Measurements from ENCODE around the gene SCNN1A.

The SCNN1A gene

DNA sequence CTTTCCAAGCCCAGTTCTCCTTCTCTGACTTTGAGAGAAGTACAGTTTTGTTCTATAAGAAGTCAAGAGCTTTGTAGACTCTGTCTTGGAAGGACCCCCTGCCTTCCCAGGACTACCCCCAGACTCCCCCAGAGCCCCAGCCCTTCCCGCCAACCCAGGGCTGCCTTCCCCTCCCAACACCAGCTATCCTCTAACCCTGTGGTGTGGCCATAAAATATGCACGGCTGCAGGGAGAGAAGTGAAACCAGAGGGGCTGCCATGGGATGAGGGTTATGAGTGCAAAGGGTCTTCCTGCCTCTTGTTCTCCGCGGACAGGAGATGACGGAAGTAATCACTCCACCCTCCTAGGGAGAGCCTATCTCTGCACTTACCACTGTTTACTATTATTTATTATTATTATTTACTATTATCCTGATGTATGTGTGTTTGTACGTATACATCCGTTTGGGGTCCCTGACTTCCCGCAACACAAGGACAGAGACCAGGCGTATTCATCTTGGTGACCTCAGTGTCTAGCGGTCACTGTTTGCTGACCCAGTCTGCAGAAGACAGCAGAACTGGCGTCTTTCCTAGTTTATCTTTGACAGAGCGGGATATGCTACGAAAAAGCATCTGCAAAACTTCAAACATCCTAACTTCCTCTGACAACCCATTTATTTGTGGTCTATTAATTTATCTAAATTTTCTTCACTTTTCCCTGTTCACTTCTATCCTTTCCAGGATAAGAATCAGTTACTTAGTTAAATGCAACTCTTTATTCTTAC, 3.5 kb upstream of the SCNN1A start:
- Histone ChIP-seq H3F3A (ENCODE audit: insufficient read depth) (no peaks in the 10 kb centered on the region), H3K79me2 (ENCODE audit: insufficient read depth, low read length) (no peaks in the 10 kb centered on the region), H3K9ac (ENCODE audit: low read length) (no peak overlapping the region), H3K27ac (ENCODE audit: low read depth, low read length) (no peak overlapping the region), H3K36me3 (ENCODE audit: low read length) (no peaks in the 10 kb centered on the region), H3K4me2 (ENCODE audit: low read depth, low read length, poor library complexity, severe bottlenecking) (no peak overlapping the region), H4K20me1 (ENCODE audit: low read depth, low read length) (no peaks in the 10 kb centered on the region), H3K4me3 (ENCODE audit: insufficient read depth, low read length, poor library complexity, severe bottlenecking) (no peak overlapping the region), H3K9me3 (ENCODE audit: insufficient read depth, low read length) (no peaks in the 10 kb centered on the region), H3K27me3 (ENCODE audit: low read length) (no peaks in the 10 kb centered on the region), H3K9me2 (replicated peaks; ENCODE audit: insufficient read depth, low read length) (no peaks in the 10 kb centered on the region), H2AFZ (ENCODE audit: low read depth, low read length, severe bottlenecking) (no peak overlapping the region)
- TF ChIP-seq, protein P1, sequence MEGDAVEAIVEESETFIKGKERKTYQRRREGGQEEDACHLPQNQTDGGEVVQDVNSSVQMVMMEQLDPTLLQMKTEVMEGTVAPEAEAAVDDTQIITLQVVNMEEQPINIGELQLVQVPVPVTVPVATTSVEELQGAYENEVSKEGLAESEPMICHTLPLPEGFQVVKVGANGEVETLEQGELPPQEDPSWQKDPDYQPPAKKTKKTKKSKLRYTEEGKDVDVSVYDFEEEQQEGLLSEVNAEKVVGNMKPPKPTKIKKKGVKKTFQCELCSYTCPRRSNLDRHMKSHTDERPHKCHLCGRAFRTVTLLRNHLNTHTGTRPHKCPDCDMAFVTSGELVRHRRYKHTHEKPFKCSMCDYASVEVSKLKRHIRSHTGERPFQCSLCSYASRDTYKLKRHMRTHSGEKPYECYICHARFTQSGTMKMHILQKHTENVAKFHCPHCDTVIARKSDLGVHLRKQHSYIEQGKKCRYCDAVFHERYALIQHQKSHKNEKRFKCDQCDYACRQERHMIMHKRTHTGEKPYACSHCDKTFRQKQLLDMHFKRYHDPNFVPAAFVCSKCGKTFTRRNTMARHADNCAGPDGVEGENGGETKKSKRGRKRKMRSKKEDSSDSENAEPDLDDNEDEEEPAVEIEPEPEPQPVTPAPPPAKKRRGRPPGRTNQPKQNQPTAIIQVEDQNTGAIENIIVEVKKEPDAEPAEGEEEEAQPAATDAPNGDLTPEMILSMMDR (IDR thresholded peaks at IDR 0.05; ENCODE audit: insufficient read depth, low read length, poor library complexity, severe bottlenecking): no peak
- TF ChIP-seq EZH2phosphoT487 (conservative IDR thresholded peaks at IDR 0.05; ENCODE audit: low read length): no peak

DNA sequence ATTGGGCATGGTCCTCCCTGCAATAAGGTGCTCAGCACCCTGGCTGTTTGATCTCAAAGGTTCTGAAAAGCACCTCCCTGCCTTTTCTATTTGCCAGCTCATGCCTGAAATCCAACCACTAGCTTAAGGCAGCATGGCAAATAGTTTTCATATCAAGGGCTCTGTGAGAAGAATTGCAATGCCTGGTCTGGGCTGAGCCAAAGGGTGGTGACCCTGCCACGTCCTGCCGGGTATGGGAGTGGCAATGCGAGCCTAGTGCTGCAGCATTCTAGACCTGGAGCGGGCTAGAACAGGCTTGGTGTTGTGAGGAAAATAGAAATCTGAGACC, 2.3 kb upstream of the SCNN1A start:
- Histone ChIP-seq H4K20me1 (ENCODE audit: low read depth, low read length) (no peaks in the 10 kb centered on the region), H3K9me3 (ENCODE audit: insufficient read depth, low read length) (no peaks in the 10 kb centered on the region), H3K9me2 (replicated peaks; ENCODE audit: insufficient read depth, low read length) (no peaks in the 10 kb centered on the region), H3K27ac (ENCODE audit: low read depth, low read length) (no peak overlapping the region), H3K4me3 (ENCODE audit: insufficient read depth, low read length, poor library complexity, severe bottlenecking) (no peak overlapping the region), H2AFZ (ENCODE audit: low read depth, low read length, severe bottlenecking) (no peak overlapping the region), H3K9ac (ENCODE audit: low read length) (no peak overlapping the region), H3K27me3 (ENCODE audit: low read length) (no peaks in the 10 kb centered on the region), H3K4me2 (ENCODE audit: low read depth, low read length, poor library complexity, severe bottlenecking) (no peak overlapping the region), H3F3A (ENCODE audit: insufficient read depth) (no peaks in the 10 kb centered on the region), H3K79me2 (ENCODE audit: insufficient read depth, low read length) (no peaks in the 10 kb centered on the region), H3K36me3 (ENCODE audit: low read length) (no peaks in the 10 kb centered on the region)
- no peak for TF ChIP-seq EZH2phosphoT487 (conservative IDR thresholded peaks at IDR 0.05; ENCODE audit: low read length)
- TF ChIP-seq, protein P1 (IDR thresholded peaks at IDR 0.05; ENCODE audit: insufficient read depth, low read length, poor library complexity, severe bottlenecking): no peak

DNA sequence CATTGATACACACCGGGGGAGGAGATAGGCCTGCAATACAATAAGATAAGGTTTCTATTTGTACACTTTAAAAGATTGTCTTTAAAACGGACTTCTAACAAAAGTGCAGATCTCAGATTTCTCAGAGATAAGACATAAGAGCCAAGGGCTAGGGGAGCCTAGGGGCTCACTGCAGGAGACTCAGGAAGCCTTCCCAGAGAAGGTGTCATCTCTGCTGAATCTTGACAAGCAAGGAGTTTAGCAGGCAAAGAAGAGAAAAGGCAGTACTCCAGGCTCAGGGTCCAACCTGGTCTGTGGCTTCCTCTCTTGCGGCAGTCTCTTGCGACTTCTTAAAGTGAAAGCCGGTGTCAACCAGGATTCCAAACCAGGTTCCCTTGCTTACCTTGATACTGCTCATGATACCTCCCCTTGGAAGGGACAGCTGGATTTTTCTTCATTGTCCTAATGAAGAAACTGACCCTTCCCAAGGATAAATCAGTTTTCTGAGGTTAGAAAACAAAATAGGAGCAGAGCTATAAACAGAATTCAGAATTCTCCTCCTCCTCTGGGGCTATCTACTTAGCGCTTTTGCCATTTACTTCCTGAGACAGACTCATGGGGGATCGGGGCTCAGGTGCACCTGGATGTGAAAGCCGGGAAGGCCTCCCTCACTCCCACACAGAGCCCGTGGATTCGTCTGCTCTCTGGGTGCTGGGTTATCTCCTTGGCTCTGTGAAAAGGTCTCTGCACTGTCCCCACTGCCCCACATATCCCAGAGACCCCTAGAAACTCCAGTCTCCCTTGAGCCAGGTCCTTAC, 1.7 kb upstream of the SCNN1A start:
- Histone ChIP-seq H3K9me2 (replicated peaks; ENCODE audit: insufficient read depth, low read length) (no peaks in the 10 kb centered on the region), H3K4me2 (ENCODE audit: low read depth, low read length, poor library complexity, severe bottlenecking) (no peak overlapping the region), H3K9me3 (ENCODE audit: insufficient read depth, low read length) (no peaks in the 10 kb centered on the region), H3K27me3 (ENCODE audit: low read length) (no peaks in the 10 kb centered on the region), H2AFZ (ENCODE audit: low read depth, low read length, severe bottlenecking) (no peak overlapping the region), H4K20me1 (ENCODE audit: low read depth, low read length) (no peaks in the 10 kb centered on the region), H3K9ac (ENCODE audit: low read length) (no peak overlapping the region), H3K4me3 (ENCODE audit: insufficient read depth, low read length, poor library complexity, severe bottlenecking) (no peak overlapping the region), H3F3A (ENCODE audit: insufficient read depth) (no peaks in the 10 kb centered on the region), H3K79me2 (ENCODE audit: insufficient read depth, low read length) (no peaks in the 10 kb centered on the region), H3K36me3 (ENCODE audit: low read length) (no peaks in the 10 kb centered on the region), H3K27ac (ENCODE audit: low read depth, low read length) (no peak overlapping the region)
- TF ChIP-seq, protein P1 (IDR thresholded peaks at IDR 0.05; ENCODE audit: insufficient read depth, low read length, poor library complexity, severe bottlenecking): no peak
- TF ChIP-seq EZH2phosphoT487 (conservative IDR thresholded peaks at IDR 0.05; ENCODE audit: low read length): no peak
